Ovary (tissue), 9 donors: ENCODE measurements around the gene NRCAM. TPM values are rescaled to one million over a fixed set of nuclear protein-coding genes. Genes with fewer than 3 reads are reported as not detected.

Source experiments
- DNase-seq, 5 donors: peaks; one replicate each; pipeline ENCODE4 v3.0.0-alpha.2; 2019 to 2020
- H3K27ac ChIP-seq, 2 donors: fragments of 200-600 bp; one replicate each; pipeline versions ENCODE4 v1.5.1 to v1.8.0; 2019 to 2022
- H3K27me3 ChIP-seq: fragments of 200-600 bp; one replicate; pipeline ENCODE4 v1.8.0; 2022
- H3K36me3 ChIP-seq: fragments of 200-600 bp; sonication (generic); one replicate; pipeline ENCODE4 v1.5.1; 2019
- H3K4me1 ChIP-seq: one replicate; pipeline ENCODE4 v1.8.1; 2013; ENCODE audit warnings: mild to moderate bottlenecking, moderate library complexity; ENCODE audit not compliant: insufficient read depth
- H3K4me3 ChIP-seq: fragments of 200-600 bp; sonication (generic); one replicate; pipeline ENCODE4 v1.5.1; 2017
- H3K9me3 ChIP-seq, 2 donors: fragments of 200-600 bp in 1 of 2; sonication (generic) in 1 of 2; one replicate each; pipeline versions ENCODE4 v1.5.1 to v1.8.1; 2013 to 2019; ENCODE audit warnings: mild to moderate bottlenecking in 1 of 2, moderate library complexity in 1 of 2
- CTCF ChIP-seq, 3 donors: fragments of 450-650 bp in 2 of 3; fragments of 200-600 bp in 1 of 3; IDR thresholded peaks; one replicate each; pipeline versions ENCODE4 v1.5.1 to v1.8.0; 2016 to 2022; ENCODE audit warnings: antibody characterized with exemption in 3 of 3, mild to moderate bottlenecking in 1 of 3
- EP300 ChIP-seq: sonication (generic); formaldehyde crosslinking; IDR thresholded peaks from one replicate; pipeline ENCODE4 v1.6.1; 2017; ENCODE audit warnings: antibody characterized with exemption
- POLR2A ChIP-seq: fragments of 450-650 bp; IDR thresholded peaks from one replicate; pipeline ENCODE4 v1.6.1; 2017; ENCODE audit warnings: antibody characterized with exemption, mild to moderate bottlenecking, moderate library complexity
- WGBS, 3 donors: extraction: QIAGEN DNeasy Blood & Tissue Kit in 1 of 3; methylation state at CpG; one replicate each; pipeline versions ENCODE4 v1.1.5 to v1.1.7; 2013 to 2017; 5-methylcytosine and 5-hydroxymethylcytosine counted together
- intact Hi-C, 4 donors: fragments of 100-400 bp; cut with DNase I; formaldehyde crosslinking; loops; one replicate each; pipeline versions ENCODE4 v1.11.0 to v1.15.1; 2022 to 2023
- polyA plus RNA-seq, 2 donors: library from polyadenylated mRNA; stranded (reverse); fragments of 200-250 nt in 1 of 2; fragments of 350-450 nt in 1 of 2; fragmentation: Illumina TruSeq in 1 of 2; extraction: RNeasy Lipid Tissue Mini Kit (QIAGEN cat#74804) in 1 of 2; gene quantifications; one replicate each; pipeline ENCODE4 v1.2.3, GENCODE V29; 2013 to 2014
- total RNA-seq, 7 donors: library from RNA; depleted of rRNA in 2 of 7; stranded (reverse); fragments of >200 nt in 2 of 7; fragmentation: NEBNext Ultra II Directional in 3 of 7; extraction: Animal tissue kit (Norgen Biotek cat#: 25700) in 3 of 7; gene quantifications; one replicate each; pipeline versions ENCODE4 v1.1.0 to v1.2.4, GENCODE V29; 2016 to 2023
- donor health status: DM: no; HTN: no; CAD: no; lungs with moderate emphysema.
- donor health status: DM: no; HTN: no; CAD: no.
- donor health status: Bipolar disorder and iron deficiency.
- donor health status: DM: yes; HTN: yes; CAD: no.
- donor health status: DM: no; HTN: no; CAD: no.
- donor health status: DM: yes; HTN: yes; CAD: no.

NRCAM gene
- total and polyA plus RNA-seq, 9 donors, result 0.61 to 14.8 (median 2.8) TPM

DNA sequence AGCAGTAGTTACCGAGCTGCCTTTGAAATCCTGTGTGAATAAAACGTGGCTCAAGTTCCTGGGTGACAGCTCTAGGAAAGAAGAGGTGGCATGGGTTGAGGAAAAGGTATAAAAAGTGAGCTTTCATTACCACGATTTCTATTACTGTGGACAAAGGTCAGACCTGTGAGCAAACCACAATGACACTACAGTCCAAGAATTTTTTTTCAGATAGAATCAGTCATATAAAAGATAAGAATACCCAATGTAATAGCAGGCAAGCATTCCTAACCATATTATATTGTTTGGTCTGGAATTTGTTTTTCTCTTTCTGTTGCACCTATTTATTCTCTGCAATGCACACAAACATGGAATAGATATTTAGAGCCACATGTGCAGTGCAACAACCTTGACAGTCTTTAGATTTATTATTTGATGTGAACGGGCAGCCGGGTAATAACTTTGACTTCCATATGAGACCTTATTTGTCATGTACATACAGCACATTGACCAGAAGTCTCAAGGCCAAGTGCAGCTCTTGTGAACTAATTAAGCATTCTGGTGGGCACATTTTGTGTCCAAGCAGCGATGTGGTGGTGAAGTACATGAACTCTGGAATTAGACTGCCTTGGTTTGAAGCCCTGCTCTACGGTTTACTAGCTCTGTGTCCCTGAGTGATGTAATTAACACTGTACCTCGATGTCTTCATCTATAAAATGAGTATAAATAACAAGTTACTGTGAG lies 156.8 kb downstream of the NRCAM start:
- Histone ChIP-seq H3K4me1 (no peaks in the 10 kb centered on the region), H3K27ac (no peak overlapping the region), H3K9me3 (no peaks in the 10 kb centered on the region), H3K4me3 (no peak overlapping the region), H3K36me3 (no peaks in the 10 kb centered on the region), H3K27me3 (no peaks in the 10 kb centered on the region)
- TF ChIP-seq EP300 (no peak), POLR2A (no peak), CTCF (IDR thresholded peaks at IDR 0.05) (no peak)
- intact Hi-C loops, result no loop called here
- 46 to 58% (median 56%) methylated on average over 8 of the region's 8 CpGs for WGBS, 3 donors
- no peak for DNase-seq

GRCh38 chr7:108296911-108297310 lies 159.3 kb downstream of the NRCAM start:
- WGBS, 3 donors, result 78 to 83% (median 79%) methylated on average over 3 of the region's 3 CpGs
- no peak for DNase-seq
- Histone ChIP-seq H3K27ac (no peak overlapping the region), H3K36me3 (no peaks in the 10 kb centered on the region), H3K9me3 (no peaks in the 10 kb centered on the region), H3K4me3 (no peak overlapping the region), H3K4me1 (no peaks in the 10 kb centered on the region), H3K27me3 (no peaks in the 10 kb centered on the region)
- no peak for TF ChIP-seq POLR2A
- intact Hi-C loops, result no loop called here

GRCh38 chr7:108294595-108294994 lies 161.6 kb downstream of the NRCAM start:
- no peak for DNase-seq
- Histone ChIP-seq H3K36me3 (no peaks in the 10 kb centered on the region), H3K27me3 (no peaks in the 10 kb centered on the region), H3K9me3 (no peaks in the 10 kb centered on the region), H3K4me3 (no peak overlapping the region), H3K27ac (no peak overlapping the region), H3K4me1 (no peaks in the 10 kb centered on the region)
- WGBS, 3 donors, result 69 to 77% (median 74%) methylated on average over 4 of the region's 4 CpGs
- intact Hi-C loops, result no loop called here
- no peak for TF ChIP-seq EP300
- no peak for TF ChIP-seq CTCF (IDR thresholded peaks at IDR 0.05)

- H3K9me3 ChIP-seq, result no peaks in the 10 kb centered on the region
- TF ChIP-seq POLR2A (no peak), CTCF (IDR thresholded peaks at IDR 0.05) (no peak), EP300 (no peak)
- DNase-seq, result no peak
- H3K36me3 ChIP-seq, result no peaks in the 10 kb centered on the region
- intact Hi-C loops, result no loop called here
- no peaks in the 10 kb centered on the region for H3K4me1 ChIP-seq
- 74 to 81% (median 77%) methylated on average over 7 of the region's 7 CpGs for WGBS, 3 donors
- no peak overlapping the region for H3K27ac ChIP-seq
- H3K27me3 ChIP-seq, result no peaks in the 10 kb centered on the region
- no peak overlapping the region for H3K4me3 ChIP-seq
Measured at GRCh38 chr7:108293149-108293612, 163.1 kb downstream of the NRCAM start.

DNA sequence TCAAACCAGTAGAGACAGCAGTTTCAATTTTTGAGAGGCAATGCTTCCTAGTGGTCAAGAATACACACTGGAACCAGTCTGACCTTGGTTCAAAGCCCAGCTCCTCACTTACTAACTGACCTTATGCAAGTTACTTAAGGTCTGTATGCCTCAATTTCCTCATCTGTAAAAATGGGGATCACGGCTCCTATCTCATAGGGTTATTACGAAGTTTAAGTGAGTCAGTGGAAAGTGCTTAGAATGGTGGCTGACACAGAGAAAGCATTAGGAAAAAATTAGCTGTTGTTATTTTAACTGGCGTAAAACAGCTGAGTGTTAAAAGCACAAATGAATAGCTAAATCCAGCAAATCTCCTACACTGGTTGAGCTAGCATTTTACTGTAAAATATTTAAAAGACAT lies 163.7 kb downstream of the NRCAM start:
- no peak overlapping the region for H3K27ac ChIP-seq
- TF ChIP-seq EP300, result no peak
- no peak for TF ChIP-seq CTCF (IDR thresholded peaks at IDR 0.05)
- TF ChIP-seq POLR2A, result no peak
- WGBS, 3 donors, result 62 to 80% (median 75%) methylated on average over 3 of the region's 3 CpGs

More for the DNA sequence above, 163.7 kb downstream of the NRCAM start:
- no peaks in the 10 kb centered on the region for H3K27me3 ChIP-seq
- intact Hi-C loops, result no loop called here
- H3K4me1 ChIP-seq, result no peaks in the 10 kb centered on the region
- no peaks in the 10 kb centered on the region for H3K36me3 ChIP-seq
- no peak overlapping the region for H3K4me3 ChIP-seq
- no peaks in the 10 kb centered on the region for H3K9me3 ChIP-seq
- no peak for DNase-seq
